HEK293T (cell line): ENCODE measurements around the gene PSD2.
A peak's percentile ranks its signal among the peaks of the same experiment; 100 is the strongest.

ENCODE experiments used
- CTCF ChIA-PET: fragments of 350-600 bp; formaldehyde crosslinking; extraction: SDS; loops from one replicate; lab custom pipeline; 2021; ENCODE audit warnings: antibody characterized with exemption, inconsistent platforms; lab: Yijun Ruan, JAX
- POLR2A ChIA-PET: fragments of 350-600 bp; formaldehyde crosslinking; extraction: SDS; loops from one replicate; lab custom pipeline; 2020; ENCODE audit warnings: antibody characterized with exemption, inconsistent platforms; lab: Yijun Ruan, JAX
- DNase-seq: peaks from one replicate; pipeline ENCODE4 v3.0.0; 2012; ENCODE audit warnings: mixed read lengths; ENCODE audit errors: extremely low spot score
- ARNT ChIP-seq: fragments of 450-650 bp; IDR thresholded peaks from 2 replicates; pipeline ENCODE4 v1.6.1; 2017; ENCODE audit warnings: mild to moderate bottlenecking
- BHLHE40 ChIP-seq: fragments of 450-650 bp; IDR thresholded peaks from 2 replicates; pipeline ENCODE4 v1.6.1; 2016; ENCODE audit warnings: mild to moderate bottlenecking, moderate library complexity, borderline replicate concordance
- CTBP1 ChIP-seq: fragments of 450-650 bp; IDR thresholded peaks from 2 replicates; pipeline ENCODE4 v1.6.1; 2016; ENCODE audit warnings: borderline replicate concordance
- ELF4 ChIP-seq: fragments of 450-650 bp; IDR thresholded peaks from 2 replicates; pipeline ENCODE4 v1.6.1; 2017; ENCODE audit warnings: antibody characterized with exemption
- FOXA1 ChIP-seq: fragments of 450-650 bp; IDR thresholded peaks from 2 replicates; pipeline ENCODE4 v1.6.1; 2016; ENCODE audit warnings: mild to moderate bottlenecking
- FOXK2 ChIP-seq: fragments of 450-650 bp; IDR thresholded peaks from 2 replicates; pipeline ENCODE4 v1.6.1; 2016; ENCODE audit warnings: mild to moderate bottlenecking
- FOXM1 ChIP-seq: fragments of 450-650 bp; IDR thresholded peaks from 2 replicates; pipeline ENCODE4 v1.6.1; 2017; ENCODE audit warnings: mild to moderate bottlenecking, borderline replicate concordance
- HDGF ChIP-seq: fragments of 450-650 bp; IDR thresholded peaks from 2 replicates; pipeline ENCODE4 v1.6.1; 2017; ENCODE audit warnings: antibody characterized with exemption, borderline replicate concordance
- L3MBTL2 ChIP-seq: fragments of 450-650 bp; conservative IDR thresholded peaks from 2 replicates; pipeline ENCODE4 v1.6.1; 2016; ENCODE audit warnings: mild to moderate bottlenecking
- LEF1 ChIP-seq: fragments of 450-650 bp; IDR thresholded peaks from 2 replicates; pipeline ENCODE4 v1.6.1; 2017; ENCODE audit warnings: mild to moderate bottlenecking, borderline replicate concordance
- NFRKB ChIP-seq: fragments of 450-650 bp; IDR thresholded peaks from 2 replicates; pipeline ENCODE4 v1.6.1; 2016; ENCODE audit warnings: mild to moderate bottlenecking, moderate library complexity
- SP1 ChIP-seq: fragments of 450-650 bp; IDR thresholded peaks from 2 replicates; pipeline ENCODE4 v1.6.1; 2017
- SUZ12 ChIP-seq: fragments of 450-650 bp; IDR thresholded peaks from 2 replicates; pipeline ENCODE4 v1.6.1; 2016; ENCODE audit warnings: mild to moderate bottlenecking
- TARDBP ChIP-seq: fragments of 450-650 bp; IDR thresholded peaks from 2 replicates; pipeline ENCODE4 v1.6.1; 2016
- ZNF384 ChIP-seq: fragments of 450-650 bp; IDR thresholded peaks from 2 replicates; pipeline ENCODE4 v1.6.1; 2016
- TF ChIP-seq, protein P1 (sequence below): fragments of 450-650 bp; IDR thresholded peaks from 2 replicates; pipeline ENCODE4 v1.6.1; 2016

The PSD2 gene

DNA sequence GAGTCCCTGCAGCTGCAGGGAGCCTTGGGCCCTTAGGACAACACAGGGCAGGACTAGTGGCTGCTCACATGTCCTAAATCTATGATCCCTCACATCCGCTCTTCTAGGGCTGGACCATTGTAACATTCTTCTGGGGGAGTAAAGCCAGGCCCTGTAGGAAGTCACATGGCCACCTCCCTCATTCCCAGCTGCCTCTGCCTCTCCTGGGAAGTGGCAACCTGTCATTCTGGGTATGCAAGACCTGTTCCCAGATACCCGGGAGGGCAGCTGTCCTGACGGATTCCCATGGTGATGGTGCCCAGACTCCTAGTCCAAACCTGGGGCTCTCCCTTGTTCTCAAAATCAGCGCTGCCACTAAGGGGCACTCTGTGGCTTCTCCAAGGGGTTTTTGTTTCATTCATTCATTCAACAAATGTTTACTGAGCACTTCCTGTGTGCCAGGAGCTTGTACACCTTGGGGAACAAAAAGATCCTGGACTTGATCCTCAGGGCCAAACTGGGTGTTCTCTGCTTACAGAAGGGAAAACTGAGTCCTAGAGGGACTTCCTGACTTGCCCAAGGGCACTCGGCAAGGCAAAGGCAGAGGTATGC, 85.6 kb downstream of the PSD2 start:
- POLR2A ChIA-PET = no interaction called here
- CTCF ChIA-PET = interaction anchor here (0.6 to 5.6 kb wide), 8 partner anchors 9 to 237 kb away, joined by 3 to 28 read pairs (median 3); no protein-coding TSS in a partner anchor
- DNase-seq = peak; percentile 12
- TF ChIP-seq SUZ12 (no peak), FOXM1 (no peak), TARDBP (no peak), ZNF384 (no peak), CTBP1 (no peak), FOXA1 (no peak), NFRKB (no peak), ELF4 (no peak), LEF1 (no peak), FOXK2 (no peak), ARNT (no peak), L3MBTL2 (no peak), SP1 (no peak), HDGF (no peak), BHLHE40 (no peak)
- TF ChIP-seq, protein P1, sequence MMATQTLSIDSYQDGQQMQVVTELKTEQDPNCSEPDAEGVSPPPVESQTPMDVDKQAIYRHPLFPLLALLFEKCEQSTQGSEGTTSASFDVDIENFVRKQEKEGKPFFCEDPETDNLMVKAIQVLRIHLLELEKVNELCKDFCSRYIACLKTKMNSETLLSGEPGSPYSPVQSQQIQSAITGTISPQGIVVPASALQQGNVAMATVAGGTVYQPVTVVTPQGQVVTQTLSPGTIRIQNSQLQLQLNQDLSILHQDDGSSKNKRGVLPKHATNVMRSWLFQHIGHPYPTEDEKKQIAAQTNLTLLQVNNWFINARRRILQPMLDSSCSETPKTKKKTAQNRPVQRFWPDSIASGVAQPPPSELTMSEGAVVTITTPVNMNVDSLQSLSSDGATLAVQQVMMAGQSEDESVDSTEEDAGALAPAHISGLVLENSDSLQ = no peak

DNA sequence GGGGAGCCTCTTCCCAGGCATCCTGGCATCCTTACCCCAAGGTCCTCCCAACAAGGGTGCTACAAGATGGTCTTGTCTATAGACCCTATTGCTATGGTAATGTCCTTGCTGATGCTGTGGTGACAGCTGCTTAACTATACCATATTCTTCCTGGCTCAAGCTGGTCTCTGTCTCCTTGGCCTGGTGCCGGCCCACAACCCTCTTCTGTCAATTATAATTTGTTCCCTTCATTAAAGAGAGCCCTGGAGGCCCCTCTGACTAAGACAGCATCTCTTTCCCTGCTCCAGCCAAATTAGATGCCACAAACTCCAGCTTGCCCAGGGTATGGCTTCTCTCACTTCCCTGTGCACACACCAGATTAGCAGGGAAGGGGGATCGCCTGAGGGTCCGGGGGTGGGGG, 86.7 kb downstream of the PSD2 start:
- POLR2A ChIA-PET = no interaction called here
- CTCF ChIA-PET = interaction anchor here (0.8 to 5.6 kb wide), 5 partner anchors 10 to 107 kb away, joined by 3 to 28 read pairs (median 5); no protein-coding TSS in a partner anchor
- TF ChIP-seq SP1 = no peak
- no peak for TF ChIP-seq ARNT
- no peak for TF ChIP-seq ZNF384
- no peak for TF ChIP-seq FOXA1
- TF ChIP-seq ELF4 = no peak
- TF ChIP-seq BHLHE40 = no peak
- TF ChIP-seq CTBP1 = no peak
- no peak for TF ChIP-seq FOXM1
- no peak for TF ChIP-seq TARDBP
- no peak for TF ChIP-seq NFRKB
- TF ChIP-seq FOXK2 = no peak
- TF ChIP-seq SUZ12 = no peak
- no peak for TF ChIP-seq L3MBTL2
- TF ChIP-seq HDGF = no peak
- no peak for TF ChIP-seq LEF1
- TF ChIP-seq, protein P1 = no peak
- no peak for DNase-seq

DNA sequence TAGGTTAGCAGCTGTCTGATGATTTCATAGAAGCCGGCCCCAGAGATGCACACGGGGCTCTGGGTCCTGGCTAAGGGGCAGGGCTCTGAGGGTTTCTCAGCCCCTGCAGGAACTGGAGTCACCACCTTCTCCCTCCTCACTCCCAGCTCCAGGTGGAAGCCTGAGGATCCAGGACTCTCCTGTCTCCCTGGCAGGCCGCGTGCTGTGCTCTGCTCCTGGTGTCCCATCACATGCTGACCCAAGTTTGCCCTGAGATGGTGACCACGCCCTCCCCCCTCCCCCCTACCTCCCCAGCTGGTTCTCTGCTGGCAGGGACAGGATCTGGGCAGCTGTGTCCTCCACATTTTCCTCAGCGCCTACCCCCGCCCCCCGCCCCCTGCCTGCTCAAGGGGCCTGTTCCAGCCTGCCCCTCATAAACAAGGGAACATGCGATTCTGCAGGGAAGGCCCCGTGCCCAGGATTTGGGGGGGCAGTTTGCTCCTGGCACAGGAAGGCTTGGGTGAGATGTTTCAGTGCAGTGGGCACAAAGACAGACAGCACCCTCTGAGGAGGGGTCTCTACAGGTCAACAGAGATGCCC, 87.4 kb downstream of the PSD2 start:
- no peak for TF ChIP-seq SP1
- TF ChIP-seq NFRKB = no peak
- TF ChIP-seq L3MBTL2 = no peak
- TF ChIP-seq FOXM1 = no peak
- TF ChIP-seq, protein P1 = no peak
- no peak for TF ChIP-seq ARNT
- no peak for TF ChIP-seq TARDBP
- TF ChIP-seq BHLHE40 = no peak
- no peak for TF ChIP-seq CTBP1
- TF ChIP-seq FOXK2 = no peak
- no peak for TF ChIP-seq HDGF
- TF ChIP-seq ELF4 = no peak
- TF ChIP-seq FOXA1 = no peak
- no peak for TF ChIP-seq ZNF384
- no peak for TF ChIP-seq SUZ12
- no peak for TF ChIP-seq LEF1
- POLR2A ChIA-PET = no interaction called here
- CTCF ChIA-PET = interaction anchor here (5.6 kb wide), 1 partner anchor 85 kb away, joined by 28 read pairs; no protein-coding TSS in a partner anchor
- DNase-seq = no peak

DNA sequence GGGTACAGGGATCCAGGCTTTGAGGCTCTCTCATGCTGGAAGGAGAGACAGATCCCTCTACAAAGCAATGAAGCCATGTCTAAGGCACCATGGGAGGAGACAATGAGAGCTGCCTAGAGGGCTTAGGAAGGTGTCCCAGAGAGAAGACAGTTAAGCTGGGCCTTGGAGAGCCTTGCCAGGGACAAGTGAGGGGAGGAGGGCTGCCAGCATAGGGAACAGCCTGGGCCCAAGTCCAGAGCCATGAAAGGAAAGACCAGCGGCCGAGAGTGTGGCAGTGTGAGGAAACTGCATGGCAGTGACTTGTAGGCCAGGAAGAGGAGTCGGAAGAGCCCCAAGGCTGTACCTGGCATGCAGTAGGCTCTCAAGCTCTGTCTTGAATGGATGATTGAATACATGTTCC, 88.5 kb downstream of the PSD2 start:
- POLR2A ChIA-PET = no interaction called here
- TF ChIP-seq BHLHE40 (no peak), FOXM1 (no peak), NFRKB (no peak), HDGF (no peak), FOXA1 (no peak), ELF4 (no peak), SUZ12 (no peak), L3MBTL2 (no peak), ZNF384 (no peak)
- TF ChIP-seq, protein P1 = no peak
- CTCF ChIA-PET = interaction anchor here (0.7 to 5.6 kb wide), 2 partner anchors 20 to 84 kb away, joined by 3 to 28 read pairs; no protein-coding TSS in a partner anchor
- DNase-seq = no peak

DNA sequence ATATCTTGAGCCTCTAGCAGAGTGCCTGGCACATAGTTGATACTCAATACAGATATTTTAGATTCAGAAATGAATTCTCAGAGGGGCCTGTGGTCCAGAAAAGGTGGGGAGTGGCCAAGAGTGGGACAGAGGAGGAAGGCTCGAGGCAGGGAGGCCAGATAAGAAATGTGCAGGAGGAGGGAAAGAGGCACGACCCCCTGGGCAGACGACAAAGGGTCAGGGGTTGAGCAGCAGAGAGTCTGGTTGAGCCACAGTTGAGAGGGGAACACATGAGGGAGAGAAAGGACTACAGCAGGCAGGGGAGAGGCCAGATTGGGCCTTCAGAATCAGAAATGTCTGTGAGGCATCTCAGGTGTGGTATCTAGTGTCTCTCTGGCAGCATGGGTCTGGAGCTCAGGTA, 89.1 kb downstream of the PSD2 start:
- no peak for TF ChIP-seq FOXA1
- no peak for TF ChIP-seq CTBP1
- no peak for TF ChIP-seq ELF4
- no peak for TF ChIP-seq ARNT
- no peak for TF ChIP-seq NFRKB
- TF ChIP-seq FOXK2 = no peak
- TF ChIP-seq BHLHE40 = no peak
- TF ChIP-seq, protein P1 = no peak
- no peak for TF ChIP-seq TARDBP
- TF ChIP-seq SP1 = no peak
- TF ChIP-seq ZNF384 = no peak
- no peak for TF ChIP-seq HDGF
- TF ChIP-seq LEF1 = no peak
- TF ChIP-seq SUZ12 = no peak
- TF ChIP-seq L3MBTL2 = no peak
- no peak for TF ChIP-seq FOXM1
- DNase-seq = no peak
- ChIA-PET CTCF (interaction anchor here (0.7 to 5.6 kb wide), 3 partner anchors 17 to 84 kb away, joined by 3 to 28 read pairs (median 3); no protein-coding TSS in a partner anchor), POLR2A (no interaction called here)
